NOMO-1 treated with DMSO at 0.1 percent for 48 hours (cell line): ENCODE measurements around the gene P4HTM.

ENCODE experiments used
- DNase-seq: peaks from one replicate; lab custom pipeline; 2025; ENCODE audit not compliant: unreplicated experiment; lab: John Stamatoyannopoulos, UW

The P4HTM gene

DNA sequence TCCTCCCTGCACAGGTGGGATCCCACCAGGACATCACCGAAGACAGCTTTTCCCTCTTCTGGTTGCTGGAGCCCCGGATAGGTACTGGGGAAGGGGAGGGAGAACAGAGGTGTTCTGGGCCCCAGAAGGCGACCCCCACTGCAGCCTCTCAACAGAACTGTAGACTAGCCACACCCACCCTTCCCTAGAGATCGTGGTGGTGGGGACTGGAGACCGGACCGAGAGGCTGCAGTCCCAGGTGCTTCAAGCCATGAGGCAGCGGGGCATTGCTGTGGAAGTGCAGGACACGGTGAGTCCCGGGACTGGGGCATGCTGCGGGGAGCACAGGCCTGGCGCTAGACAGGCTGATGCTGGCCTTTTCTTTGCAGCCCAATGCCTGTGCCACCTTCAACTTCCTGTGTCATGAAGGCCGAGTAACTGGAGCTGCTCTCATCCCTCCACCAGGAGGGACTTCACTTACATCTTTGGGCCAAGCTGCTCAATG, 32.7 kb downstream of the P4HTM start:
- DNase-seq: peak; percentile 29

GRCh38 chr3:49023775-49024174, 33.7 kb downstream of the P4HTM start:
- no peak for DNase-seq

- DNase-seq: no peak
Measured at GRCh38 chr3:49024449-49024848, 34.4 kb downstream of the P4HTM start.

DNA sequence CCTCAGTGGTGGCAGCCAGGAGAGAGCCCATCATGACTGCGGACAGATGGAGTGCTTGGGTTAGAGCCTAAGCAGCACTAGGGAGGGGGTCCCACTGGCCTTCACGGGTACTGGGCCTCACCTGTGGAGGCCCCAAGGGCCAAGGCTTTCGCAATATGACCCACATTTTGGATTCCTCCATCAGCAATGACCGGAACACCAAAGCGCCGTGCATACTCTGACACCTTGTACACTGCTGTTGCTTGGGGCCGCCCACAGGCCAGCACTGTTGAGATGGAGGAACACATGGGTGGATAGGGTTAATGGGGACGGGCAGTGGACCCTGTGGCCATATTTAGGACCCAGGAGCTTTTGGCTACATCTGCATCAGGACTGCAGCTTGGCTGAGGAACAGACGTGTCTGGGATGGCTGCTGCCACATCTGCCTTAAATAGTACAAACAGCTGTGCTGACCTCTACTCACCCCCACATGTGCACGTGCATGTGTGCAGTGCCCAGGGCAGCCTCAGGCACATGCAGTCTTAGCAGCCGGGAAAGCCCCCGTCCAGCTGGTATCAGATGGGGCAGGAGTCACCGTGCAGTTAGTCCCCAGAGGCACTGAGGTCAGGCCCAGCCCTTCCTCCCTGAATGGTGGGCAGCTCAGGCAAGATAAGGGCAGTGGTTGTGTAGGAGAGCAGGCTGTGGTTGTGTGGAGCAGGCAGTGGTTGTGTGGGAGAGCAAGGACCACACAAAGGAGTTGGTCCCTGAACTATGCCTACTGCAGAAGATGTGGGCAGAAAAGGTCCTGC, 35.2 kb downstream of the P4HTM start:
- DNase-seq: no peak

- DNase-seq: no peak
Measured at GRCh38 chr3:49025793-49026520, 35.9 kb downstream of the P4HTM start.

GRCh38 chr3:49026536-49026935, 36.5 kb downstream of the P4HTM start:
- DNase-seq: no peak

GRCh38 chr3:49027634-49028033, 37.6 kb downstream of the P4HTM start:
- DNase-seq: no peak

DNA sequence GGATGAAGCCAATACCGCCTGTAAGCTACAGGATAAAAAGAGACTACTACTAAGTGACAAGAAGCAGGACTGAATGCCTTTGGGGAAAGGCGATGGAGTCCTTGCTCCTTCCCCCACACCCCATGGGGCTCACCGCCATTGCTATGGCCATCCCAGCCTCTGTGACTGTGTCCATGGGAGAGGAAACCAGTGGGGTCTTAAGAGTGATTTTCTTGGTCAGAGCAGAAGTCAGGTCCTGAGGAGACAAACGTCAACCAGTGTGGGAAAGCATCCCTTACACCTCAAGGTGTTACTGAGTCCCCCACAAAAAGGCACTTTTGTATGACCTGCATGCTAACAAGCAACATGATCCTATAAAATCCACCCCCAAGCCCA, 38.2 kb downstream of the P4HTM start:
- DNase-seq: no peak

GRCh38 chr3:49028673-49029562, 38.9 kb downstream of the P4HTM start, which contains the start of gene IMPDH2:
TSS of gene IMPDH2 (minus strand) at chr3:49029398. CDS start at chr3:49029350, 48 bp downstream.
- DNase-seq: peak; percentile 88

- no peak for DNase-seq
Measured at GRCh38 chr3:49029563-49029884, 39.5 kb downstream of the P4HTM start.

- DNase-seq: no peak
Measured at GRCh38 chr3:49030321-49030720, 40.3 kb downstream of the P4HTM start.

DNA sequence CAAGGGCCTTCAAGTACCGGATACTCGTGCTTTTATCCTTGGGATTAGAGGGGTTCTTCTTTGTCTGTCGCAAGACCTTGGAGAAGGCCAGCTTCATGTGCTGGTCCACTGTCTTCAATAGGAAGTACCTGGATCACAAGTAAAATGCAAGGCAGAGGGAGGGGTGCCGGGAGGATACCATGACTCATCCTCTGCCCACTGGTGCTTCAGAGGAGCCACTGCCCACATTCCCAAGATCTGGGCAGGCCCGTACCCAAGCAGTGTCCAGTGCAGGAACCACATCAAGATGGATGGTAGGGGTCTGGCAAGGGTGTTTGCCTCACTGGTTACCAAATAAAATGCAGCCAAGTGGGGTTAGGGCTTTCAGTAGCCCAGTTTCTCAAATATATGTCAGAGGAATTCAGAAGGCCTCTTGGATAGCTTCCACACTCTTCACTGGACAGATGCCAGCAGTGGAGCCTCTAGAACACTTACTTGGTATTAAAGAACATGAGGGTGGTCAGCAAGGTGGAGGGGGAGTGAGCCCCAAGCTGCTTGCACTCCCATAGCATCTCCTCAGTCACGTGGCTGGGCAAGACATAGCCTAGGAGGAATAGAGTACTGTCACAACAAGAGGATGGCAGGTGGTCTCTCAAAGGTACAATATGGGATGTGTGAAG, 42.7 kb downstream of the P4HTM start:
- DNase-seq: no peak

DNA sequence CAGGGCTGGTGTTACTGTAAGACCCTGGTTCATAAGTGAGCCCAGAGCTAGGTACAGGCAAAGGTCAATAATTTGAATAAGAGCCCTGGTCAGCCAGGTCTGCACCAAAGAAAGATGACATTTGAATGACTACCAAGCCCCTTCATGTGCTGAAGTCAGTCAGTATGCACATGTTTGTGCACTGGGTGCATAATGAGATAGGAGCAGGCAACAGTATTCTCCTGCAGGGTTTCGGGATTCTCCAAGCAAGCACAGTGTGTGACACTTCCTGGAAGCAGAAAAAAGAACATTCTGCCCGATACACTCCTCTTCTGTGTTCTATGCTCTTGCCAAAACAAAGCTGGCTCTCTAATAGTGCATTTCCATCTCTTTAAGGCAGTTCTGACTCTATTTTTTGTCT, 44.6 kb downstream of the P4HTM start:
- DNase-seq: no peak

DNA sequence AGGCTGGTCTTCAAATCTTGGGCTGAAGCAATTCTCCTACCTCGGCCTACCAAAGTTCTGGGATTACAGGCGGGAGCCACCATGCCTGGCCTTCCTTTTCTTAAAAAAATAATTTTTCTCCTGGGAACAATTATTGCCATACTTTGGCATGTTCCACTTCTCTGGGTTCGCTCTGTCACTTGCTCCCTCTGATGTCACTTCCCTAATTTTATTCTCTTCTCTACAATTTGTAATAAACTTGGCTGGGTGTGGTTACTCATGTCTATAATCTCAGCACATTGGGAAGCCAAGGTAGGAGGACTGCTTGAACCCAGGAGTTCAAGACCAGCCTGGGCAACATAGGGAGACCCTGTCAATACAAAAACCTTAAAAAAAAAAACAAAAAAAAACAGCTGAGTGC, 45.2 kb downstream of the P4HTM start:
- peak; percentile 6 for DNase-seq

- DNase-seq: peak; percentile 61
Measured at GRCh38 chr3:49053543-49053942, 63.5 kb downstream of the P4HTM start.

DNA sequence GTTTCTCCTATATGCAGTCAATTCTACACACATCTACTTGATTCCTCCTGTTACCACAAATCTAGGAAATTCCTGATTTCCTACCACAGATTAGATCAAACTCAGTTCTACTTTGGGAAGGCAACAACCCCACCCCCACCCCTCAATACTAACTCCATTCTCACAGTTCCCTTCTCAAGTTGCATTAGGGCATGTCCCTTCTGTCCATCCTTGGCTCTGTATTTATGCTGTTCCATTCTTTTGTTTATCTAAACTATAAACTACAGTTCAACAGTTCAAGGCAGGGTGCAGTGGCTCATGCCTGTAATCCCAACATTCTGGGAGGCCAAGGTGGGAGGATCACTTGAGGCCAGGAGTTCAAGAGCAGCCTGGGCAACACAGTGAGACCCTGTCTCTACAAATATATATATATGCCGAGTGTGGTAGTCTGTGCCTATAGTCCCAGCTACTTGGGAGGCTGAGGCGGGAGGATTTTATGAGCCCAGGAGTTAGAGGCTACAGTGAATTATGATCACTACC, 64.4 kb downstream of the P4HTM start:
- DNase-seq: no peak
